Measurements from ENCODE around the gene FLT4.

FLT4 gene

DNA sequence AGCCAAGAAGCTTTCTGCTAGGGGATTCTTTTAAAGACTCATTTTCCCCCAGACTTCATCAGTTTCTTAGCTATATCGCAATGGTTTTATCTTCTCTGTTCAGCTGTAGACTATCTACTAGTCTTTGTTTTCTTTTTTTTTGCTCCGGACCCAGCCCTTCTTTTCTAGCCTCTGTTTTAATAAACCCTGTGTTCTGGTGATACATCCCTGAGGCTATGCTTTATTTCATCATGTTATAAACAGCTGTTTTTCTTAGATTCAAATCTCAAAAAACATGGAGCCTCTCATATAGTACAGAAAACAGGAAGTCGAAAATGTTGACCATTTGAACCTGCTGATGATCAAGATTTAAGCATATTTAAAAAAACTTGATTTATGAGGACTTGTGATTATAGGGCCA is 95.9 kb downstream of the FLT4 start:
- DNase-seq (ENCODE audit: extremely low read depth, low read depth): no peak
- no peak overlapping the region for H3K4me3 ChIP-seq (replicated peaks; ENCODE audit: low read depth, low read length)
- TF ChIP-seq, protein P1, sequence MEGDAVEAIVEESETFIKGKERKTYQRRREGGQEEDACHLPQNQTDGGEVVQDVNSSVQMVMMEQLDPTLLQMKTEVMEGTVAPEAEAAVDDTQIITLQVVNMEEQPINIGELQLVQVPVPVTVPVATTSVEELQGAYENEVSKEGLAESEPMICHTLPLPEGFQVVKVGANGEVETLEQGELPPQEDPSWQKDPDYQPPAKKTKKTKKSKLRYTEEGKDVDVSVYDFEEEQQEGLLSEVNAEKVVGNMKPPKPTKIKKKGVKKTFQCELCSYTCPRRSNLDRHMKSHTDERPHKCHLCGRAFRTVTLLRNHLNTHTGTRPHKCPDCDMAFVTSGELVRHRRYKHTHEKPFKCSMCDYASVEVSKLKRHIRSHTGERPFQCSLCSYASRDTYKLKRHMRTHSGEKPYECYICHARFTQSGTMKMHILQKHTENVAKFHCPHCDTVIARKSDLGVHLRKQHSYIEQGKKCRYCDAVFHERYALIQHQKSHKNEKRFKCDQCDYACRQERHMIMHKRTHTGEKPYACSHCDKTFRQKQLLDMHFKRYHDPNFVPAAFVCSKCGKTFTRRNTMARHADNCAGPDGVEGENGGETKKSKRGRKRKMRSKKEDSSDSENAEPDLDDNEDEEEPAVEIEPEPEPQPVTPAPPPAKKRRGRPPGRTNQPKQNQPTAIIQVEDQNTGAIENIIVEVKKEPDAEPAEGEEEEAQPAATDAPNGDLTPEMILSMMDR (IDR thresholded peaks at IDR 0.05; ENCODE audit: low read depth, low read length, missing control alignments): no peak
